HG03575 (cell line): ENCODE data around the gene MINDY4.

ENCODE experiments used
- ATAC-seq: cut with Tn5 transposase; IDR thresholded peaks from one replicate; pipeline ENCODE4 v1.9.1; 2021; ENCODE audit not compliant: unreplicated experiment, insufficient number of reproducible peaks, low FRiP score; ENCODE audit errors: extremely low read depth

MINDY4 gene

GRCh38 chr7:30916255-30916654, 145.0 kb downstream of the MINDY4 start:
- no peak for ATAC-seq

- ATAC-seq = no peak
Measured at GRCh38 chr7:30916767-30917166, 145.6 kb downstream of the MINDY4 start.

GRCh38 chr7:30917216-30917893, 146.1 kb downstream of the MINDY4 start:
- ATAC-seq = no peak

GRCh38 chr7:30918676-30919075, 147.5 kb downstream of the MINDY4 start:
- ATAC-seq = no peak

- no peak for ATAC-seq
Measured at GRCh38 chr7:30920021-30920583, 148.9 kb downstream of the MINDY4 start.

- ATAC-seq = no peak
Measured at GRCh38 chr7:30920584-30921539, 149.6 kb downstream of the MINDY4 start.

GRCh38 chr7:30921540-30922401, 150.6 kb downstream of the MINDY4 start:
- ATAC-seq = no peak

GRCh38 chr7:30922596-30922995, 151.4 kb downstream of the MINDY4 start:
- no peak for ATAC-seq

GRCh38 chr7:30923009-30923773, 152.0 kb downstream of the MINDY4 start:
- ATAC-seq = no peak

GRCh38 chr7:30923774-30924413, 152.7 kb downstream of the MINDY4 start:
- ATAC-seq = no peak

- no peak for ATAC-seq
Measured at GRCh38 chr7:30924624-30925023, 153.4 kb downstream of the MINDY4 start.

GRCh38 chr7:30925117-30925516, 153.9 kb downstream of the MINDY4 start:
- ATAC-seq = no peak

GRCh38 chr7:30925913-30926312, 154.7 kb downstream of the MINDY4 start:
- ATAC-seq = no peak

GRCh38 chr7:30926313-30926712, 155.1 kb downstream of the MINDY4 start:
- no peak for ATAC-seq

GRCh38 chr7:30927040-30927439, 155.8 kb downstream of the MINDY4 start:
- no peak for ATAC-seq

- ATAC-seq = no peak
Measured at GRCh38 chr7:30927559-30927958, 156.3 kb downstream of the MINDY4 start.

GRCh38 chr7:30928254-30928872, 157.1 kb downstream of the MINDY4 start:
- ATAC-seq = no peak
